ENCODE data around the gene DENND1C. TPM values are rescaled to one million over a fixed set of nuclear protein-coding genes. Genes with fewer than 3 reads are reported as not detected.

DENND1C gene
- total RNA-seq, 1 experiment from 2014 or later, result 3.5 TPM

- POLR2A ChIA-PET, result interaction anchor here (0.7 kb wide), 1 partner anchor 29 kb away, joined by 8 read pairs; no protein-coding TSS in a partner anchor
- peaks cover 6% of the 10 kb centered on the region for H3K4me1 Mint-ChIP-seq (ENCODE audit: low read depth, unreplicated experiment)
- CTCF ChIA-PET, result no interaction called here
- no peaks in the 10 kb centered on the region for H3K36me3 ChIP-seq (ENCODE audit: control insufficient read depth, insufficient read depth, low read length)
- H3K27ac Mint-ChIP-seq (ENCODE audit: unreplicated experiment), result no peak overlapping the region
- H3K36me3 Mint-ChIP-seq (ENCODE audit: insufficient read depth, unreplicated experiment), result peaks cover under 1% of the 10 kb centered on the region
- no peaks in the 10 kb centered on the region for H3K9me3 ChIP-seq
- TF ChIP-seq CTCF (IDR thresholded peaks at IDR 0.05; ENCODE audit: insufficient read depth in 1 of 2, low read depth in 1 of 2, low read length in 1 of 2, severe bottlenecking in 1 of 2, unreplicated experiment in 1 of 2), result no peak
- no TSS peak for BruUV-seq (replicated peaks)
- H3K4me1 ChIP-seq, result peaks cover 3% of the 10 kb centered on the region; the same call in 1 of the 2 replicates
- intact Hi-C loops (cut with micrococcal nuclease; ENCODE audit: unreplicated experiment), result no loop called here
- H3K27me3 Mint-ChIP-seq (ENCODE audit: insufficient read depth, unreplicated experiment), result no peaks in the 10 kb centered on the region
- H3K27me3 ChIP-seq (replicated peaks; ENCODE audit: control insufficient read depth, insufficient read depth, low read length), result no peaks in the 10 kb centered on the region
- no peak for DNase-seq
- no peaks in the 10 kb centered on the region for H3K9me3 Mint-ChIP-seq (ENCODE audit: unreplicated experiment)
- H3K4me3 Mint-ChIP-seq (ENCODE audit: unreplicated experiment), result no peak overlapping the region
- H3K4me3 ChIP-seq (ENCODE audit: low read depth, low read length), result no peak overlapping the region
These were observed 40.4 kb upstream of the DENND1C start for GRCh38 chr19:6521718-6522646.

GRCh38 chr19:6519289-6519688 is 37.7 kb upstream of the DENND1C start:
- no peaks in the 10 kb centered on the region for H3K36me3 ChIP-seq (ENCODE audit: control insufficient read depth, insufficient read depth, low read length)
- peaks cover 5% of the 10 kb centered on the region for H3K4me1 ChIP-seq
- no peak for TF ChIP-seq CTCF (IDR thresholded peaks at IDR 0.05; ENCODE audit: insufficient read depth in 1 of 2, low read depth in 1 of 2, low read length in 1 of 2, severe bottlenecking in 1 of 2, unreplicated experiment in 1 of 2)
- no peaks in the 10 kb centered on the region for H3K27me3 ChIP-seq (replicated peaks; ENCODE audit: control insufficient read depth, insufficient read depth, low read length)
- H3K9me3 ChIP-seq, result no peaks in the 10 kb centered on the region
- no peaks in the 10 kb centered on the region for H3K9me3 Mint-ChIP-seq (ENCODE audit: unreplicated experiment)
- ChIA-PET CTCF (interaction anchor here (0.7 kb wide), 1 partner anchor 112 kb away, joined by 4 read pairs; no protein-coding TSS in a partner anchor), POLR2A (no interaction called here)
- DNase-seq, result no peak
- H3K27ac Mint-ChIP-seq (ENCODE audit: unreplicated experiment), result no peak overlapping the region
- H3K36me3 Mint-ChIP-seq (ENCODE audit: insufficient read depth, unreplicated experiment), result peaks cover 14% of the 10 kb centered on the region
- no peak overlapping the region for H3K4me3 Mint-ChIP-seq (ENCODE audit: unreplicated experiment)
- H3K4me3 ChIP-seq (ENCODE audit: low read depth, low read length), result no peak overlapping the region
- no peaks in the 10 kb centered on the region for H3K27me3 Mint-ChIP-seq (ENCODE audit: insufficient read depth, unreplicated experiment)
- no TSS peak for BruUV-seq (replicated peaks)
- peaks cover 13% of the 10 kb centered on the region for H3K4me1 Mint-ChIP-seq (ENCODE audit: low read depth, unreplicated experiment)
- intact Hi-C loops (cut with micrococcal nuclease; ENCODE audit: unreplicated experiment), result no loop called here

- Mint-ChIP-seq H3K27ac (ENCODE audit: unreplicated experiment) (peak overlapping the region; percentile 42), H3K36me3 (ENCODE audit: insufficient read depth, unreplicated experiment) (peaks cover 23% of the 10 kb centered on the region), H3K4me1 (ENCODE audit: low read depth, unreplicated experiment) (peaks cover 18% of the 10 kb centered on the region), H3K27me3 (ENCODE audit: insufficient read depth, unreplicated experiment) (no peaks in the 10 kb centered on the region), H3K4me3 (ENCODE audit: unreplicated experiment) (peak overlapping the region; percentile 20), H3K9me3 (ENCODE audit: unreplicated experiment) (no peaks in the 10 kb centered on the region)
- Histone ChIP-seq H3K27me3 (replicated peaks; ENCODE audit: control insufficient read depth, insufficient read depth, low read length) (no peaks in the 10 kb centered on the region), H3K36me3 (ENCODE audit: control insufficient read depth, insufficient read depth, low read length) (no peaks in the 10 kb centered on the region), H3K4me1 (peaks cover 14% of the 10 kb centered on the region), H3K4me3 (ENCODE audit: low read depth, low read length) (no peak overlapping the region), H3K9me3 (no peaks in the 10 kb centered on the region)
- TF ChIP-seq CTCF (IDR thresholded peaks at IDR 0.05; ENCODE audit: insufficient read depth in 1 of 2, low read depth in 1 of 2, low read length in 1 of 2, severe bottlenecking in 1 of 2, unreplicated experiment in 1 of 2), result no peak
- POLR2A ChIA-PET, result interaction anchor here (0.6 kb wide), 1 partner anchor 12 kb away, joined by 4 read pairs; the partner anchor contains the start of gene TNFSF9
- intact Hi-C loops (cut with micrococcal nuclease; ENCODE audit: unreplicated experiment), result no loop called here
- no TSS peak for BruUV-seq (replicated peaks)
- DNase-seq, result no peak
- CTCF ChIA-PET, result interaction anchor here (0.6 kb wide), 1 partner anchor 13 kb away, joined by 3 read pairs; the partner anchor contains the start of gene TNFSF9
These were observed 36.7 kb upstream of the DENND1C start for GRCh38 chr19:6518145-6518911.

Data from Caco-2 (cell line).